HK-2 (cell line): ENCODE results near the gene POLK.
A peak's percentile ranks its signal among the peaks of the same experiment; 100 is the strongest.

ENCODE experiments used
- DNase-seq: peaks from one replicate; pipeline ENCODE4 v3.0.0-alpha.2; 2018; ENCODE audit not compliant: unreplicated experiment

Gene POLK

GRCh38 chr5:75608870-75609269 lies 97.2 kb downstream of the POLK start:
- no peak for DNase-seq

GRCh38 chr5:75610201-75610600 lies 98.5 kb downstream of the POLK start:
- DNase-seq, result no peak

- DNase-seq, result peak; percentile 24
These were observed 99.2 kb downstream of the POLK start for GRCh38 chr5:75610859-75611310.

GRCh38 chr5:75611311-75612225 lies 99.9 kb downstream of the POLK start, which contains the start of gene ANKDD1B:
TSS of gene ANKDD1B (plus strand) at chr5:75611453. CDS start at chr5:75611635, 182 bp downstream.
- peak; percentile 39 for DNase-seq

GRCh38 chr5:75612226-75612569 lies 100.5 kb downstream of the POLK start:
- DNase-seq, result no peak

- DNase-seq, result no peak
These were observed 101.2 kb downstream of the POLK start for GRCh38 chr5:75612901-75613300.

GRCh38 chr5:75614176-75614575 lies 102.5 kb downstream of the POLK start:
- no peak for DNase-seq

- DNase-seq, result no peak
These were observed 104.7 kb downstream of the POLK start for GRCh38 chr5:75616371-75616881.

GRCh38 chr5:75616971-75617621 lies 105.4 kb downstream of the POLK start:
- DNase-seq, result no peak

GRCh38 chr5:75617736-75618352 lies 106.2 kb downstream of the POLK start:
- DNase-seq, result no peak

- DNase-seq, result no peak
These were observed 108.7 kb downstream of the POLK start for GRCh38 chr5:75620184-75620959.

GRCh38 chr5:75622564-75622963 lies 110.9 kb downstream of the POLK start:
- DNase-seq, result no peak

GRCh38 chr5:75623846-75624245 lies 112.2 kb downstream of the POLK start:
- DNase-seq, result no peak

GRCh38 chr5:75626959-75627358 lies 115.3 kb downstream of the POLK start:
- DNase-seq, result no peak

- DNase-seq, result no peak
These were observed 116.1 kb downstream of the POLK start for GRCh38 chr5:75627801-75628200.

GRCh38 chr5:75630875-75631274 lies 119.2 kb downstream of the POLK start:
- no peak for DNase-seq

- DNase-seq, result no peak
These were observed 120.6 kb downstream of the POLK start for GRCh38 chr5:75632321-75632720.

GRCh38 chr5:75637949-75638348 lies 126.3 kb downstream of the POLK start:
- no peak for DNase-seq

- no peak for DNase-seq
These were observed 128.0 kb downstream of the POLK start for GRCh38 chr5:75639535-75640311.

- no peak for DNase-seq
These were observed 128.7 kb downstream of the POLK start for GRCh38 chr5:75640395-75640794.

- no peak for DNase-seq
These were observed 129.1 kb downstream of the POLK start for GRCh38 chr5:75640826-75641225.
